ENCODE measurements around the gene RNU6-9.
"Not testable (repeated sequence)": the region's sequence is repeated elsewhere in the genome, so short reads cannot be mapped to it uniquely, and the experiment has no call there.

Gene RNU6-9

DNA sequence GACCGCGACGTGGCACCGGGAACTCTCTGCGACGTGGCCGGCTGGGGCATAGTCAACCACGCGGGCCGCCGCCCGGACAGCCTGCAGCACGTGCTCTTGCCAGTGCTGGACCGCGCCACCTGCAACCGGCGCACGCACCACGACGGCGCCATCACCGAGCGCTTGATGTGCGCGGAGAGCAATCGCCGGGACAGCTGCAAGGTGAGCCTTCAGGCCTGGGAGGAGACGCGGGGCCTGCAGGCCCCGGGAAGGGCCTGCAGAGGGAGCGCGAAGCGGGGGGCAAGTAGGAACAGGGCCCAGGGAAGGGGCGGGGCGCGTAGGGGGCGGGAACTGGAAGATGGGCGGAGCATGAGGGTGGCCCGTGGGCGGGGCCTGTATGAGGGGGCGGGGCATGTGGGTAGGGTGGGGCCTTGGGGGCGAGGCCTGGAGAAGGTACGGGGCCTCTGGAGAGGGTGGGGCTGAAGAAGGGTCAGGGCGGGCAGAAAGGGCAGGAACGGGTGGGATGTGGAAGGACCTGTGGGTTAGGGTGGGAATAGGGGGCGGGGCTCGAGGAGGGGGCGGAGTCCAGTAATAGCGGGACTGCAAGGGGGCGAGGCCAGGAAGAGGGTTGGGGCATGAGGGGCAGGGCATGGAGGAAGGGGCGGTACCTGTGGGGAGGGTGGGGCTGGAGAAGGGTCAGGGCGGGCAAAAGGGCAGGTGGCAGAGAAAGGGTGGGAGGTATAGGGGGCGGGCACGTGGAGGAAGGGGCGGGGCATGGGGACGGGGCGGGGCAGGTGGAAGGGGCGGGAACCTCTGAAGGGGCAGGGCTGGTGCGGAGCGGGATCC, 31.3 kb upstream of the RNU6-9 start:
- DNase-seq, result peak; percentile 44

DNA sequence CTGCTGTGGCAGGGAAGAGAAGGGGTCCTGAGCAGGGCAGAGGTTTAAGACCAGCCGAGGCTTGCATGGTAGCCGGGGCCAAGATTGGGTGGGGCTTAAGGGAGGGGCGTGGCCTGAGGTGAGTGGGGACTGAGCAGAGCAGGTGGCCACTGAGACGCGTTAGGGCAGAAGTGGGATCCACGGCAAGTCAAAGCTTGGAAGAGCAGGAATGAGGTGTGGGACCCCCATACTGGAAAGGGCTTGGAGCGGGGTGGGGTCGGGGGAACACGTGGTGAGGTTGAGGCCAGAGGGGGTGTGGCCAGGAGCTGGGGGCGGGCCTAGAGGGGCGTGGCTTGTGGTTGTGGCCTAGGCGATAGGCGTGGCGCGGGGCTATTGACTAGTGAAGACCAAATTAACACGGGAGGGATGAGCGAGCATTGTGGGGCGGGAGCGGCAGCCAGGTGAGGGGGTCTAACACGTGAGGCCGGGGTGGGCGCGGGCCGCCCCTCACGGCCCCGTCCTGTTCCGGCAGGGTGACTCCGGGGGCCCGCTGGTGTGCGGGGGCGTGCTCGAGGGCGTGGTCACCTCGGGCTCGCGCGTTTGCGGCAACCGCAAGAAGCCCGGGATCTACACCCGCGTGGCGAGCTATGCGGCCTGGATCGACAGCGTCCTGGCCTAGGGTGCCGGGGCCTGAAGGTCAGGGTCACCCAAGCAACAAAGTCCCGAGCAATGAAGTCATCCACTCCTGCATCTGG, 30.5 kb upstream of the RNU6-9 start:
- no peak for DNase-seq

DNA sequence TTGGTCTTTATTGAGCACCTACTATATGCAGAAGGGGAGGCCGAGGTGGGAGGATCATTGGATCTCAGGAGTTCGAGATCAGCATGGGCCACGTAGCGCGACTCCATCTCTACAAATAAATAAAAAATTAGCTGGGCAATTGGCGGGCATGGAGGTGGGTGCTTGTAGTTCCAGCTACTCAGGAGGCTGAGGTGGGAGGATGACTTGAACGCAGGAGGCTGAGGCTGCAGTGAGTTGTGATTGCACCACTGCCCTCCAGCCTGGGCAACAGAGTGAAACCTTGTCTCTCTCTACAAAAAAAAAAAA, 30.0 kb upstream of the RNU6-9 start:
- DNase-seq, result no peak

DNA sequence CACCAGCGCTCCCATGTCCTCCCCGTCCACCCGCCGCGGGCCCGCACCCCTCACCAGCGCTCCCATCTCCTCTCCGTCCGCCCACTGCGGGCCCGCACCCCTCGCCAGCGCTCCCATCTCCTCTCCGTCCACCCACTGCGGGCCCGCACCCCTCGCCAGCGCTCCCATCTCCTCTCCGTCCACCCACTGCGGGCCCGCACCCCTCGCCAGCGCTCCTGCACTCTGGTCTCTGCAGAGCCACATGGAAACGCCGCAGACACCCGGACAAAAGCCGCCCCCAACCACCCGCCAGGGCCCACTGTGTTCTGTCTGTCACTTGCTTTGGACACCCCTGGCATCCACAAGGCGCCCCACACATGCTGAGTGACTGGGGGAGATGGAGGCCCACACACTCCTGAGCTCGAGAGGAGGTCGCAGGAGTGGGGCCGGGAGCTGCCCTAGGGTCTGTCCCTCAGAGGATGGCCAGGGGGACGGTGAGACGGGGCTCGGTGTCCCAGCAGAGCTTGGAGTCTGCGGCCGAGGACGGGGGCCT, 26.4 kb upstream of the RNU6-9 start:
- no peak for DNase-seq

DNA sequence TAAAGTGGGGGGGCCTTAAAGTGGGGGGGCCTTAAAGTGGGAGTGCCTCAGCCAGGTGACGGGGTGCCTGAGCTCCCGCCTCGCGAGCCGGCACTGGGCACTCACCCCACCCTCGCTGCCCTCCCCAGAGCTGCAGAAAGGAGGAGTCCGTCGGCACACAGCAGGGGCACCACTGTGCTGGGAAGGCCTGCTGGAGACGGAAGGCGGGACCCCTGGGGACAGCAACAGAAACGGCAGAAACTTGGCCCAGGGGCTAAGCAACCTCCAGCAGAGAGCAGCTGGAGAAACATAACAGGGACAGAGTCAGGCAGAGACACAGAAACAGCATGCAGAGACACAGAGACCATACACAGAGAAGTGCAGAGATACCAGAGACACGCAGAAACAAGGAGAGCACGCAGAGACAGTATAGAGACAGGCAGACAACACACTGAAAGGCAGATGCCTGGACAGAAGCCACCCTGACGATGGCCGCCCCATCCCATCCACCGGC, 25.9 kb upstream of the RNU6-9 start:
- no peak for DNase-seq

DNA sequence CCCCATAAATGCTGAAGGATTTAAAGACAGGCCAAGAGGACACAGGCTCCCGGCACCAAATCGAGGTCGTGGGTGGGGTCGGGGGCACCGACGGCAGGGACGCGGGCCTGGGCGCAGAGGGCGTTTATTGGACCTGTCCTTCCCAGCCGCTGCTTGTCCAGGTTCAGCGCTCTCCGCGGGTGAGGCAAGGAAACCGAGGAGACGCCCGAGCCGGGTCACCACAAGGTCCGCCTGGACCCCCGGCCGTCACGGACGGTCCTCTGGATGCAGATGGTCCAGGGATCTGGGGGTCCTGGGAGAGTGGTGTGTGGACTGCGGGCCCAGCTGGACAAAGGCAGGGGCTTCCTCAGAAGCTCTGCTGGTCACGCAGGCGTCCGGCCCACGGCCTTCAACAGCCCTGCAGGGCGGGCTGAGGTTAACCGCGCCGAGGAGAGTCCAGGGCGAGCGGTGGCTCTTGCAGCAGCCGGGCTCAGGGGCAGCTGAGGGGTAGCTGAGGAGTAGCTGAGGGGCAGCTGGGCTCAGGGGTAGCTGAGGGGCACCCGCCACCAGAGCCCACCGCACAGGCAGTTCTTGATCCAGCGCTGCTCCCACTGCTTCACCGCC, 25.3 kb upstream of the RNU6-9 start:
- no peak for DNase-seq

DNA sequence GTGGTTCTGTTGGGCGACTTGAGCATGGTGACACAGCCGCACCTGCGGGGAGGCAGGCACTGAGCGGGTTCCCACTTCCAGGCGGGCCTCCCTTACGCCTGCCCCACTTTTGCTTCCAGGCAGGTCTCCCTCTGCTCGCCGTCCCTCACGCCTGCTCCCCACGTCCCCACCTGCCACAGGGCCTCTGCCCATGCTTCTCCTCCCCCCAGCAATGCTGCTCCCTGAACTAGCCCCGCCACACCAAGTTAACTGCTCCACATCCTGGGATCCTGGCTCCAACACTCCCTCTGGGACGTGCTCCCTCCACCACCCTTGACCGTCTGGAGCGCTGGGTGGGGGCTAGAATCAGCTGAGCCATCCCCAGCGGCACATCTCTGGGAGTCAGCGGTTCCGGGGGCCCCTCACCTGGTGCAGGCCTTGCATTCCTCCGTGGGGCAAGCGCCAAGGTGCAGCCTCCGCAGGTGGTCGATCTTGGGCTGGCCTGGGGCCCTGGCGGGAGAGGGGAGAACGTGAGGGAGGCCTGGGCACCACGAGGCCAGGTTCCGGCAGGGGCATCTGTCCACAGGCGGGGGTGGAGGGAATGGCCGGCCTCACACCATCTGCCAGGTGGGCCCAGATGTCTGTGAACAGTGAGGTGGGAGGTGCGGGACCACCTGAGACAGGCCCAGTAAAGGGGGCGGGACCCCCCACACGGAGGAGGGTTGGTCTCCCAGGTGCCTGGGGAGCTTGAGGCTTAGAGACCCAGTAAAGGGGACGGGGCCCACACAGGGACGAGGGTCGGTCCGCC, 24.6 kb upstream of the RNU6-9 start:
- no peak for DNase-seq

DNA sequence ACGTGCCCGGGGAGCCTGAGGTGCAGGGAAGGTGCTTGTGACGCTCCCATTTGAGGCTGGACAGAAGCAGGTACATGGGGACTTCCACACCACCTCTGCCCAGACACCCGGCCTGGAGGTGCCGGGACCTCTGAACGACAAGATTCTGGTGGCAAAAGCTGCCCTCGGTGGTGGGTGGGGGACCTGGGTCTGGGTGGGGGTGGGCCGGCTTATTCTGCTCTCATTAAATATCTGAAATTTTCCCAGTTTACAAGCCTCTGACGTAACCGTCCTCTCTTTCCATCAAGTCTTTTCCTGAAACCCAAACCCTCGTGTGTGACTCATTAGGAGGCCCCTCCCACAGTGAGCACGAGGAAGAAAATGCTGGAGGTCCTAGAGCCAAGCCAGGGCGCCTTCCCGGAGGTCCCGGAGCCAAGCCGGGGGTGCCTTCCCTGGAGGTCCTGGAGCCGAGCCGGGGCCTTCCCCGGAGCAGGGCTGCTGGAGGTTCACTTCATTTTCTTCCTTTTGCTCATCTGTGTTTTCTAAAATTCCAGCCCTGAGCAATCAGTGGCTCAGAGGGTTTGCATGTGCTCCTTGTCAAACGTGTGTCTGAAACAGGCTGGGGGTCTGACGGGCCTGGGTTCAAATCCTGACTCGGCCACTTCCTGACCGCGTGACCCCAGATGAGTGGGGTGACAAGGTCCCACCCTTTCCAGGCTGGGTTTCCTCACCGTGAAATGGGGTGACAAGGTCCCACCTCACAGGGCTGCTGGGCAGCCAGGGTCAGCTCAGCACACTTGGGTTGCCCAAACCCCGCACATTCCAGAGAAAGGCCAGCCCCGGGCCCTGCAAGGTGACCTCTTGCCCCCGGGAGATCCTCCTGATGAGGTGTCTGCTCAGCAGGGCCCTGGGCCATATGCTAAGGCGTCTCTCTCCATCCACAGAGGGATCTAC, 23.8 kb upstream of the RNU6-9 start:
- DNase-seq, result peak; percentile 88

DNA sequence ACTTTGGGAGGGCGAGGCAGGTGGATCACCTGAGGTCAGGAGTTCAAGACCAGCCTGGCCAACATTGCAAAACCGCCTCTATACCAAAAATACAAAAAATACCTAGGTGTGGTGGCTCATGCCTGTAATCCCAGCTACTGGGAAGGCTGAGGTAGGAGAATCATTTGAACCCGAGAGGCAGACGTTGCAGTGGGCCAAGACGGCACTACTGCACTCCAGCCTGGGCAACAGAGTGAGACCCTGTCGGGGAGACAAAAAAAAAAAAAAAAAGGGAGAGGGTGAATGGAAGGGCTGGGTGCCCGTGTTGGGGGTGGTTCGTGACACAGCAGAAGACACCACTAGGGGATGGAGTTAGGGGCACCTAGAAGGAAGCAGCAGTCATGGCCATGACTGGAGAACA, 23.0 kb upstream of the RNU6-9 start:
- no peak for DNase-seq

DNA sequence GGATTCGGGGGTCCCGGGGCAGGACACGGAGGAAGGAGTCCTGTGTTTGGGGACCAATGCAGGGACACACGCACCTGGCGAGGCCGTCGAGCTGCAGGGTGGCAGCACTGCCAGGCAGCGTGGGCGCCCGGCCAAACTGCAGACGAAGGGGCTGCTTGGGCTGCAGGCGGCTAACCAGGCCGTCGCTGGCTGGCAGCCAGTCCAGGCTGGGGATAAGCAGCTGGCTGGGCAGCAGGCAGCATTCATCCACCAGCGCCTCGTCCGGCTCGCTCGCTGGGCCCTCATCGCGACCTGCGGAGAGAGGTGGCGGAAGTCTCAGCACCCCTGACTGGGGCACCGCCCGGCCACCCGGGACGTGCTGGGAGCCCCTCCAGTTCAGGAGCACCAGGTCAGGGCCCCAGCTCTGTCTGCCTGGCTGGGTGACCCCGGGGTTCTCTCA, 22.3 kb upstream of the RNU6-9 start:
- DNase-seq, result no peak

DNA sequence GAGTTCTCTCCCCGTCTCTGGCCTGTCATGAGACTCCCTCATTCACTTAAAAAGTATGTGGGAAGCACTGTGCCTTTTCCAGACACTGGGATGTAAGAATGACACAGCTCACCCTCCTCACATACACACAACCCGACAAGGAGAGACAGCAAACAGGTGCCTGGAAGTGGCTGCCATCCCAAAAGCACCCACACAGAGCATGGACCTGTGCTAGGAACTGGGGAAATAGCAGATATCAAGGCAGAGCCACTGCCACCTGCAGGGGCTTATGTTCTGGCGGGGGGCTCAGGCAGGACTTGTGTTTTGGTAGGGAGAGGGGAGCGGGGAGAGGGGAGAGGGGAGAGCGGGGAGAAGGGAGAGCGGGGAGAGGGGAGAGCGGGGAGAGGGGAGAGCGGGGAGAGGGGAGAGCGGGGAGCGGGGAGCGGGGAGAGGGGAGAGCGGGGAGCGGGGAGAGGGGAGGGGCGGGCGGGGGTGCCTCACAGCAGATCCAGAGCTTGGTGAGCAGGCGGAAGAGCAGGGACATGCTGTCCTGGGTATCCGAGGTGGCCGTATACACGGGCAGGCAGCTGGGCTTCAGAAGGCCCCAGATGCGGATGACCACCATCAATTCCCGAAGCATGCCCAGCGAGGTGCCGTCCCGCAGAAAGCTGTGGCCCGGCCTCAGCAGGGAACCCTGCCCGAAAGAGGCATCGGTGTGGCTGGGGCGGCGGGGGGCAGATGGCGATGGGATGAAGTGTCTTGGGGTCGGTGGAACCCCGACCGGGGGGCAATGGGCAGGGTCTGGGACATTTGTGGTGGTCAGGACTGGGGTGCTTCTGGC, 21.6 kb upstream of the RNU6-9 start:
- no peak for DNase-seq

DNA sequence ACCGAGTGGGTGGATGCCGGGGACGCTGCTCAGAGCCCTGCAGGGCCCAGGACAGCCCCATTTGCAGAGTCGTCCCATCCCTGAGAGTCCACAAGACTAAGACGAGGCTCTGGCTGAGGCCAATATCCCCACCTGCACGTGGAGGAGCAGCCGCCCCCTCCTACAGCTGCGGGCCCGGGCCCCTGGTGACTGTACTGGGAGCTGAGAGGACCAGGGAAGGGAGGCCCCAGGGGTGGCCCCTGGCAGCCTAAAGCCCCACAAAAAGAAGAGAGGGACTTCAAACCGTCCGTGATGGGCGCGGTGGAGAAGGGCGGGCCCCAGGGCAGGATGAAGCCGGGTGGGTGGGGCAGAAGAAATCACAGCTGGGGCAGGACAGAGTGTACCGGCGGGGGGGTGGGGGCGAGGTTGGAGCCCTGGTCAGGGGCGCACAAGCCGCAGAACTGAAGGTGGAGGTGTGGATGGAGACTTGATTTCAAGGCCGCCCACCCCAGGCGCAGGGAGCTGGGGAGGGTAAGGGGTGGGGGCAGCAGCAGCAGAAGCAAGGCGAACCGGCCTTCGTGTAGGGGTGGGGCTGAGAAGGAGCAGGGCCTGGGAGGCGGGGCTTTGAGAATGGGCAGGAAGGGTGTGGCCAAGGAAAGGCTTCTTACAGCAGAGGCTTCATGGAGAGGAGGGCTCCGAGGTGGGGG, 20.9 kb upstream of the RNU6-9 start:
- peak; percentile 81 for DNase-seq

DNA sequence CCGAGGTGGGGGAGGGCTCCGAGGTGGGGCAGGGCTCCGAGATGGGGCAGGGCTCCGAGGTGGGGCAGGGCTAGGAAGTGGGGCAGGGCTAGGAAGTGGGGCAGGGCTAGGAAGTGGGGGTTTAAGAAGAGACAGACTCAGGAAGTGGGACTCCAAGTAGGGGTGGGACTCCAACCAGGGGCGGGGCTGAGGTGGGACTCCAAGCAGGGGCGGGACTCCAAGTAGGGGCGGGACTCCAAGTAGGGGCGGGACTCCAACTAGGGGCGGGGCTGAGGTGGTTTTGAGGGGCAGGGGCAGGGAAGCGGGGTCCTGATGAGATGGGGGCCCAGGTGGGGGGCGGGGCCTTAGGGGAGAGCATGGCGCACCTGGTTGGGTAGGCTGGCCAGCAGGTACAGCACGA, 20.2 kb upstream of the RNU6-9 start:
- peak; percentile 73 for DNase-seq

DNA sequence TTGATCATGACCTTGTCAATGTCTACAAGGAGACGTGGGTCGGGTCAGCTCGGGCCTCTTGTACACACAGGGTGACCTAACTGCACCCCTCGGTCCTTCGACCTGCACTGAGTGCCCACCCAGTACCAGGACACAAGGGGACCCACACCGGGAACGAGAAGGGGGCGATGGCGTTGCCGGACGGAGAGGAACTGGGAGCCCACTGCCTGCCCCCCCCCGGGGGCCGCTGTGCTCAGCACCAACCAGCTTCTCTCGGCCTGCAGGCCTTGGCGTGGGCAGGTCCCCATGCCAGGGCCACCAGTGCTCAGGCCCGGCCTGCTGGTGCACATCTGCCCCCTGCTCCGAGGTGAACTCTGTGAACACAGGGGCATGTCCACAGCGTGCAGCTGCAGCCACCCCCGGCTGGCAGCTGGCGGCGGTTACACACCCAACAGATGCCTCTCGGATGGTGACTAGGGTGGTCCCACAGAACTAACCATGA, 19.7 kb upstream of the RNU6-9 start:
- no peak for DNase-seq

DNA sequence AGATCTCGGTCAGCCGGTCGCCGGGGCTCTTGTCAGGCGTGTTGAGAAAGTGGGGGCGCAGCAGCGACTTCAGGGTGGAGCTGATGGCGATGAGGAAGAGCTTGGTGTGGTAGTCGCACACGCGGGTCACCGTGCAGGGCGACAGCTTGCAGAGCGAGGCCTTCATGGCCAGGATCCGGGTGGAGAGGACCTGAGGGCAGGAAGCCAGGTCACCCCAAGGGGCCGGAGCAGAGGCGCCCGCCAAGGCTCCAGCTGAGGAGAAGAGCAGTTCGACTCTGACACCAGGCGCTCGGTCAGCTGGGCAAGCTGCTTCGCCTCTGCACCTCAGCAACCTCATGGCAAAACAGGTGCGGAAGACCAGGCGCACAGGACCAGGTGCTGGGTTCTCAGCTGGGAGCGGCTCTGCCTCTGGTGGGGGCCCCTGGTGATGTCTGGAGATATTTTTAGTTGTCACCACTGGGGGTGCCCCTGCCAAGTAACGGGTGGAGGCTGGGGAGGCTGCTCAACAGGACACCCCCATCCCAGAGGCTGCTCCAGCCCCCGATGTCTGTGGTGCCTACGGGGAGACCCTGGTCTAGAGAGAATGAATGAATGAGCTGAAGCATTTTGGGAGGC, 17.9 kb upstream of the RNU6-9 start:
- DNase-seq, result no peak

DNA sequence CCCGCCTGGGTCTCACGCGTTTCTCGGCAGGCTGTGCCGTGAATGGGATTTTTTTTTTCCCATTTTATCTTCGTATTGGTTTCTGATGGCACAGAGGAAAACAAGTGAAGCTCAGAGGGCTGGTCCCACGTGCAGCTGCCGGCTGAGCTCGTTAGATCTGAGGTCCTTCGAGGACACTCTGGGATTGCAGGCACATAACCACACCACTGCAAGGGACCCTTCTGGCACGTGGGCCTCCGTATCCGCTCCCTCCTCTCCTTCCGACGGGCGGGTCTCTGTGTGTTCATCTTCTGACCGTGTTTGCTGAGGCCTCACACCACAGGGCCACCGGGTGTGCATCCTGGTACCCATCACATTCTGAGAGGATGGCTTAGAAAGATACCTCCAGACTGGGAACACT, 17.2 kb upstream of the RNU6-9 start:
- DNase-seq, result no peak

DNA sequence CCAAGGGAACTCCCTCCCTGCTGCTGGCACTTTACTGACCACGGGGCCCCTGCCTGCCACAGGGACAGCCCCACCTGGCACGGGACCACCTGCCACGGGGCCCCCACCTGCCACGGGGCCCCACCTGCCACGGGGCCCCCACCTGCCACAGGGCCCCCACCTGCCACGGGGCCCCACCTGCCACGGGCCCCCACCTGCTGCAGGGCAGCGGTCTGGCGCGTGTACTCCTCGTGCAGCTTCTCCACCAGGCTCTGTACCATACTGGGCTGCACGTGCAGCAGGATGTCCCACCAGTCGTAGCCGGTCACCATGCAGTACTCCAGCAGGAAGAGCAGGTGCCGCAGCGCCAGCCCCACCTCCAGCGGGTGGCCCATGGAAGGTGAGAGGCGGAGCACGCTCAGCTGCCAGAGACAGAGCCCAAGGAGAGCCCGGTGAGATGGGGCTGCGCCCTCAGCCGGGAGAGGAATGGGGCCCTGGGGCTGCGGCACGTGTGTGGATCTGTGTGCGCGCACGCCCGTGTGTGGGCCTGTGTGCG, 16.4 kb upstream of the RNU6-9 start:
- no peak for DNase-seq

DNA sequence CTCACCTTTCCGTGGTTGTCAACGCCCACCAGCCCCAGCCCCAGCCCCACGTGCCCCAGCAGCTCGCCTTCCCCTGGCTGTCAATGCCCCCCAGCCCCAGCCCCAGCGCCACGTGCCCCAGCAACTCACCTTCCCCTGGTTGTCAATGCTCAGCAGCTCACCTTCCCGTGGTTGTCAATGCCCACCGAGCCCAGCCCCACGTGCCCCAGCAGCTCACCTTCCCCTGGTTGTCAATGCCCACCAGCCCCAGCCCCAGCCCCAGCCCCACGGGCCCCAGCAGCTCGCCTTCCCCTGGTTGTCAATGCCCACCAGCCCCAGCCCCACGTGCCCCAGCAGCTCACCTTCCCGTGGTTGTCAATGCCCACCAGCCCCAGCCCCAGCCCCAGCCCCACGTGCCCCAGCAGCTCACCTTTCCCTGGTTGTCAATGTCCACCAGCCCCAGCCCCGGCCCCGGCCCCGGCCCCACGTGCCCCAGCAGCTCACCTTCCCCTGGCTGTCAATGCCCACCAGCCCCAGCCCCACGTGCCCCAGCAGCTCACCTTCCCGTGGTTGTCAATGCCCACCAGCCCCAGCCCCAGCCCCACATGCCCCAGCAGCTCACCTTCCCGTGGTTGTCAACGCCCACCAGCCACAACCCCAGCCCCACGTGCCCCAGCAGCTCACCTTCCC, 15.2 kb upstream of the RNU6-9 start:
- DNase-seq, result not testable (repeated sequence)
